ENCODE results near the gene PHF24. TPM values are rescaled to one million over a fixed set of nuclear protein-coding genes. Genes with fewer than 3 reads are reported as not detected.
"Not testable (repeated sequence)": the region's sequence is repeated elsewhere in the genome, so short reads cannot be mapped to it uniquely, and the experiment has no call there.

PHF24 gene
- total RNA-seq, 1 experiment from 2014 or later = not detected

DNA sequence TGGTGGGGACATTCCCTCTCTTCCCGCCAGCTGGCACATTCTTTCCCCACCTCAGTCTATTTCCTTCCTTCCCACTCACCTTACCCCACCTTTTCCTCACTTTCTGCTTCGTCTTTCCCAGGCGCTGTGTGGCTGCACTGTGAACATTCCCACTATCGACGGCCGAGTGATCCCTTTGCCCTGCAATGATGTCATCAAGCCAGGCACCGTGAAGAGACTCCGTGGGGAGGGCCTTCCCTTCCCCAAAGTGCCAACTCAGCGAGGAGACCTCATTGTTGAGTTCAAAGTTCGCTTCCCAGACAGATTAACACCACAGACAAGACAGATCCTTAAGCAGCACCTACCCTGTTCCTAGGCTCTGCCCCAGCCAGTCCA, 38.8 kb downstream of the PHF24 start:
- DNase-seq (ENCODE audit: low spot score) = no peak

DNA sequence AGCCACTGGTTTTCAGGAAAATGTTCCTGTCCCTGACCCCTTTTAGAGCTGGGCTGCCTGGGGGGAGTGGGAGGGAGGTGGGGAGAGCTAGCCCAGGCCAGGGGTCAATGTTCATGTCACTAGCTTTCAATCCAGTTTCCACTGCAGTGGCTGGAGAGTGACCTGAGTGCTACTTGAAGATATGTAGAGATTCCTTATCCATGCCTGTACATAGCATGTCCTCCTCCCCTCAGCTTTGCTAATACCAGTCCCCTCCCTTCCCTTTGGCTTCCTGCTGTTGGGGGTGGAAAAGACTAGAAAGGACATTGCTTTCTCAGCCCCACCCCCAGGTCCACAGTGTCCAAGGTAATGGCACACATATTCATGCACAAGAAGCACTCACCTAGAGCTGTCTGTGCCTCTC, 39.3 kb downstream of the PHF24 start:
- DNase-seq (ENCODE audit: low spot score) = no peak

DNA sequence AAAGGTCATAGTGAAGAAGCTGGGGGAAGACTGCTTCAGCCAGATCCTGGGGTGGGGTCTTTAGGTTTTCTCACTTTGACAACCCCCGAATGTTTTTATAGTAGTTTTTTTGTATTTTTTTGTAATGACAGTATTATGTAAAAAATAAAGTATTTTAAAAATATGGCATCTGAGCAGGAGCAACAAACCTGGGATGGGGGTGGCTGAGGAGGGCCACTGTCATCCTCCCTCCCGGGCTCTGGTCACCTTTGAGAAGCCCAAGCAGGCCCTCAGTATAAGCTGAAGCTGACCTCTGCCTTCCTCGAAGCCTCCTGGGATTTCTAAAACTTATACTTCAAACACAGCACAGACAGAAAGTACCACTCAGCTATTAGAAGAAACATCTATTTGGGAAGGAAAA, 40.2 kb downstream of the PHF24 start:
- DNase-seq (ENCODE audit: low spot score) = no peak

DNA sequence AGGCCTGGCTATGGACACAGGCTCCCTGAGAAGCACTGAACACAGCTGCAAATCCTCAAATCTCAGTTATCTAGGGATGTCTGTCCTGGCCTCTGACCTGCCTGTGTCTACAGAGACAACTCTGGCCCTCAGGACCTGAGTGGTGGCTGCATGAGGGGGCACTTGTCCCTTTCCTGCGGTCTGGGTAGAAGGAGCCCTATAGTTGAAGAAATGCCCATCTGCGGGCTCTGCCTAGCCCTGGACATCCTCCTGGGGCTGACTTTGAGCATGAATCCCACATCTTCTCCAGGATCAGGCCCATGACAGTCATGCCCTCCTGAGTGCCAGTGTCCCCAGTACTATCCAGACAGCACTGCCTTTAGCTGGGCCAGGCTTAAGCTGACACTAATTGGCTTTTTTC, 41.5 kb downstream of the PHF24 start:
- DNase-seq (ENCODE audit: low spot score) = no peak

DNA sequence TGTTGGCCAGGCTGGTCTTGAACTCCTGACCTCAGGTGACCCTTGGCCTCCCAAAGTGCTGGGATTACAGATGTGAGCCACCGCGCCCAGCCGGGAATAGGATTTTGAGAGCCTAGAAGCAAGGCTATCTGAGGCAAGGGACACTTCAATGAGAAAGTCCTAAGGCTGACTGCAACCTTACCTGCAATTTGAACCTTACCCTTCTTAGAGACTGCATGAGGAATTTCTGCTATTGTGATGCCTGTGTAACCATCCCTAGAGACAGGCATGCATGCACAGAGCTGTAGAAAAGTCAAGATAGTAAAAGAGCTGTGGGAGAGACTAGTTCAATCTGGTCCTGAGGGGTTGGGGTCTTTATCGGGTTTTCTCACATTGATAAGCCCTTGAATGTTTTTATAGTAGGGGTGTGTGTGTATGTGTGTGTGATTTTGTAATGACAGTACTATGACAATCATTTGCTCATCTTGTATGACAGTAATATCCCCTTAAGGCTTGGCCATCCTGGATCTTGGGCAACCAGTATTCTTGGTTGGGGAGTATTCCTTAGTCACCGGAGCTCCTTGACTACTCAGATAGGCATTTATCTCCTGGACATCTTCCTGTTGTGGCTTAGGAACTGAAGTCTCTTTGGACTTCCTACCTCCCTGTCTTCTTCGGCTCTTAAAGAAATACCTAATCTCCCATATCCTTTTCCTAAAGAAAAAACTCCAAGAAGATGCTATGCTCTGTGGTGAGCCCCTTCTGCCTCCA, 42.6 kb downstream of the PHF24 start:
- DNase-seq (ENCODE audit: low spot score) = no peak

DNA sequence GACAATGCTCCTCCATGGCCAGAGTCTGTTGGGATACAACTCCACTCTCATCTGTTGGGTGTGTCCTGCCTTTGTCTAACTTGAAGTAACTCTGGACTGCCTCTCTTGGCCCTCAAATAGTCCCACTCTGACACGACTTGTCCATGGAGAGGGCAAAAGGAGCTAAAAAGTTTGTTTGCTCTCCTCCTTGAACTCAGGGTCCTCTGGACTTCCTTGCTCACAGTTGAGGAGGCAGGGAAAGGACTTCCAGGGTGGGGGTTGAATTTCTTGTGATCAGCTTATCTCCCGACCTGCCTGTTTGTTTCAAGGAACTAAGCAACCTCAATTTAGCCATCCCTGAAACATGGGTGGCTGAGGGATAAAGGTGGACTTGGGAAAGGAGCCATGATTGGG, 43.2 kb downstream of the PHF24 start:
- DNase-seq (ENCODE audit: low spot score) = no peak

DNA sequence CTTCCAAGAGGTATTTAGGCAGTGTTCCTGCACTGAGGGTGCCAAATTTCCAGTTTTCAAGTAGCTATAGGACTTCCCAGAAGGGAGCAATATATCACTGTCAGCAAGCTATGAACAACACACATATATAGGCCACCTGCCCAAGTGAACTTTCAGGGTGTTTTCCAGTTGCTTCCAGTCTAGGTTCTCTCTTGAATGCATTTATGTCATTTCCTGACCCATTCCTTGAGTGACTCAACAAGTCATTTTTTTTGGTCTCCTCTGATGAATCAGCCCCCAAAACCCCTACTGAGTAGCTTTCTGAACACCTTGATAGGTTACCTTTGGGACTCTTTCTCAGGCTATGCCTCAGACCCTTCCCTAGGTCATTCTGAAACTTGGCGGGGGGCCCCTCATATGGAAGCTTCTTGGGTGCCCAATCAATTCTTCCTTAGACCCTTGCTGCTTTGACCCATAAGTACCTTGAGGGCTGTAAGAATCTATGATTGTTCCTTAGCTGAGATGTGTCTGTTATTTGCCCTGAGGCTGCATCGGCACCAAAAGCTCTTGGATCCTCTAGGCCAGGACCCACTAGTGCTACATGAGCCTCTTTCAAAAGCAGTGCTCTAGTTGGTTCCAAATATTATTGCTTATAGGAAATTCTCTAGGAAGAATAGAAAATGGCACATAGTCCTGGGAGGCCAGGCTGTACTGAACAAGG, 43.9 kb downstream of the PHF24 start:
- DNase-seq (ENCODE audit: low spot score) = no peak

DNA sequence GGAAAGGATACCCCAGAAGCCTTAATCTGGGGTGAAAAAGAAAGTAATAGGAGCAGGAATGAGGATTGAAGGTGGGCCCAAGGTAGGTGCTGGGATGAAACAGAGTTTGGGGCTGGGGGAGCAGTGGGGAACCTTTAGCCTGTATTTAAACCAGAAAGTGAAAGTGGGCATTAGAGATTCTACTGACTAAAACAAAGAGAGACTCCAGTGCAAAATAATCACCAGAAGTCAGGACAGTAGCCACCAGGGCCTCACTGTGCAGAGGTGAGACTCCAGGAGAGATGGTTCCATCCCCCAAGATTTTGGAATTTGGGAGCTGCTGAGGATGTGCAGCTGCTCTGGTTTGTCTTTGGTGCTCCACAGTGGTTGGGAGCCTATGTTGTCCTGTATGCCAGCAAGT, 44.5 kb downstream of the PHF24 start:
- DNase-seq (ENCODE audit: low spot score) = no peak

DNA sequence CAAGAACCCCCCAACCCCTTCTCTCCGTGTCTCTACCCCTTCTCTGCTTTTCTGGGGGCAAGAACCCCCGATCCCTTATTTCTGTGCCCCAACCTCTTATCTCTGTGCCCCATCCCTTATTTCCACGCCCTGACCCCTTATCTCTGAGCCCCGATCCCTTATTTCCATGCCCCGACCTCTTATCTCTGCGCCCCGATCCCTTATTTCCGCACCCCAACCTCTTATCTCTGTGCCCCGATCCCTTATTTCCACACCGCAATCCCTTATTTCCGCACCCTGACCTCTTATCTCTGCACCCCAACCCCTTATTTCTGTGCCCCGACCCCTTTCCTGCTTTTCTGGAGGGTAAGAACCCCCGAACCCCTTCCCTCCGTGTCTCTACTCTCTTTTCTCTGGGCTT, 46.2 kb downstream of the PHF24 start:
- not testable (repeated sequence) for DNase-seq (ENCODE audit: low spot score)

DNA sequence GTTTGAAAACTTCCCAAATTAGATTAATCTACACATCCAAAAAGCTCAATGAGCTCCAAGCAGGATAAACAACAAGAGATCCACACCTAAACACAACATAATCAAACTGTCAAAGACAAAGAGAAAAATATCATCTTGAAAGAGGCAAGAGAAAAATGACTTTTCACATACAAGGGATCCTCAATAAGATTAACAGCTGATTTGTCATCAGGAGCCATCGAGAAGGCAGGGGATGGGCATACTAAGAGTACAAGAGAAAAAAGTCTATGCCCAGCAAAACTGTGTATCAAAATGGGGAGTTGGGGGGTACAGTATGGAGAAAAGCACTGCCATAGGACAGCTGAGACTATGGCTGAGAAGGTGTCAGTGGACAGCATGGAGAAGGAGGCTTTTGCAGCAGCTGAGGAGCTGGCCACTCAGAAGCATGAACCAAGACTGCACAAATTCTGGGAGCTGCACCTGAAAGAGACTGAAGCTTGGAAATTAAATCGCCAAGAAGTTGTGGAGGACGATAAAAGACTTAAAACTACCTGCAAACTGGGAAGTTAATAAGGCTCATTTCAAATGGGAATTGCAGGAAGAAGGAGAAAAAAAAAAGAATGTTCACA, 52.4 kb downstream of the PHF24 start:
- DNase-seq (ENCODE audit: low spot score) = no peak

DNA sequence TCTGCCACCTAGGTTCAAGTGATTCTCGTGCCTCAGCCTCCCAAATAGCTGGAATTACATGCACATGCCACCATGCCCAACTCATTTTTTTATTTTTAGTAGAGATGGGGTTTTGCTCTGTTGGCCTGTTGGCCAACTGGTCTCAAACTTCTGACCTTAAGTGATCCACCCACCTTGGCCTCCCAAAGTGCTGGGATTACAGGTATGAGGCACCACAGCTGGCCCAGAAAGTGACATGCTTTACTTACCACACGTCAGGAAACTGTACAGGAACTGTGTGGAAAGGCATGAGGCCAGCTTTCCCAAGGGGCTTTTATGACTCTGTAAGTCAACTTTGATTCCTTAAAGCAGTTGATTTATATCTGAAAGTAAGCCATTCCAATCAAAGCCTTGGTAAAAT, 56.4 kb downstream of the PHF24 start:
- DNase-seq (ENCODE audit: low spot score) = no peak

DNA sequence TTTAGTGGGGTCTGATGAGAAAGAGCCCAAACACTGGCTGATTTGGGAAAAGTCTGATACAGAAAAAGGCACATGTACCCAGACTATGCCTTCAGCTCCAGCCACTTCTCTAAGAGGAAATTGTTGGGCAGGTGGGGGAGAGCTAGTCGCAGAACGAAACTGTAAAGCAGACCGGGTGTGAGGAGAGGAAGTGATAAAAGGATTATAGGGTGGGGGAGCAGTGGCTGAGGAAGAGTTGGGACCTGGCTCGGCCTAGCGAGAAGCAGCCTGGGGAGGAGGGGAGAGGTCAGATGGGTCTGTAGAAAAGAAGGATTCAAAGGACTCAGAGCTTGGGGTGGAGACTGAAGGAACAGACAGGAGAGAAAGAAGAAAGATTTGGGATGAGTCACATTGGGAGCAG, 65.4 kb downstream of the PHF24 start:
- not testable (repeated sequence) for DNase-seq (ENCODE audit: low spot score)

DNA sequence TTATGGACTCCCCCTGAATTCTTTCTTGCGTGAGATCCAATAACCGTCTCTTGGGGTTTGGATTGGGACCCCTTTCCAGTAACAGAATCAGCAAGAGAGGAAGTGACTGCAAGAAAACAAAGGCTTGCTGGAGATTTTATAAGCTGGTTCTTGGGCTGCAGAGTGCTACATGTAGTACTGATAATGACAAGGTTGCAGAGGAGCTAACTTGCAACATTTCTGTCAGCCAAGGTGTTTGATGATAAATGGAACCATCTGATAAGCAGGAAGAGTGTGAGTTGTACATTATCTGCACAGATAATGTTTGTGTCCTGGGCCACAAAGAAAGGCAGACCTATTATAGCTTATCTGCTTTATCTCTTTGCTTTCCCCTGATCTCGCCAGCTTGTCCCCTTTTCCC, 68.6 kb downstream of the PHF24 start:
- DNase-seq (ENCODE audit: low spot score) = no peak

DNA sequence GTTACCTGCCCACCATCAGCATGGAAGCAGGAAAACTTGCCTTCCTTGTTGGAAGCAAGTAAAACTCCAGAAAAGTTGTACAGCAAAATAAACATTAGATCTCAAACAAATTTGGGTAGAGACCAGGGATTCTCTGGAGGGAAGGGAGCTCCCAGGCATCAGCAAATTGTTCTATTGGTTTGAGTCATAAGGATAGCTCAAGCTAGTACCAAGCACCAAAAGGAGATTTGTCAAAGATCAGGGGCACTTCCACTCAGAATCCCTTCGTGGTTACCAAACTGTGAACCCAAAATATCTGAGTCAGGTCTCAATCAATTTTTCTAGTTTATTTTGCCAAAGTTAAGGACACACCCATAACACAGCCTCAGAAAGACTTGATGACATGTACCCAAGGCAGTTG, 69.3 kb downstream of the PHF24 start:
- no peak for DNase-seq (ENCODE audit: low spot score)

DNA sequence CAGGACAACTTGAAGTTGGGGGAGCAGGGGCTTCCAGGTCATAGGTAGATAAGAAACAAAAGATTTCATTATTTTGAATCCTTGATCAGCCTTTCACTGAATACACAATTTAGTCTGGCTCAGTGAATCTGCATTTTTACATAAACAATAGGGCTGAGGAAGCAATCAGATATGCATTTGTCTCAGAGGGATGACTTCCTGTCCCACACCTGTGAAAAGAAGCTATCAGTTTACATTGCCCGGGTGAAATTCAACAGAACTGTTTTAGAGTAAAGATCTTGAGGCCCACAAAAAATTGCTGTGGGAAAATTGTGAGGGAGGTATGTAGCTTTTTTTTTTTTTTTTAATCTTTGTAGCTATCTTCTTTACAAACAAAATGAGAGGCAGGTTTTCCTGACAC, 69.8 kb downstream of the PHF24 start:
- no peak for DNase-seq (ENCODE audit: low spot score)

DNA sequence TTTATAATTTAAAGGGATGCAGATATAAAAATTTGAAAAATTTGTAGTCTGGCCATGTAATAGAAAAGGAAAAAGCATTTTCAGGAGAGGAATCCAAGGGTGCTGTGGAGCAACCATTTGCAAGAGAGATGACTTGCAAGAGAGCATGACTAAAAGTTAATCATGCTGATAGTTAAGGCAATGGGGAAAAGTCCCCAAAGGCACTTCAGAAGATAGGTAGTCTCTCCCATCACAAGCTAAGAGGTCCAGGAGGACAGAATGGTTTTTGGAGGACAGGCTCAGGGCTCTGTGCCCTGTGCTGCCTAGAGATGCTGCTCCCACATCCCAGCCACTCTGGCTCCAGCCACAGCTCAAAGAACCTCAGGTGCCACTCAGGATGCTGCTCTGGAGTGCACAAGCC, 70.3 kb downstream of the PHF24 start:
- DNase-seq (ENCODE audit: low spot score) = no peak

DNA sequence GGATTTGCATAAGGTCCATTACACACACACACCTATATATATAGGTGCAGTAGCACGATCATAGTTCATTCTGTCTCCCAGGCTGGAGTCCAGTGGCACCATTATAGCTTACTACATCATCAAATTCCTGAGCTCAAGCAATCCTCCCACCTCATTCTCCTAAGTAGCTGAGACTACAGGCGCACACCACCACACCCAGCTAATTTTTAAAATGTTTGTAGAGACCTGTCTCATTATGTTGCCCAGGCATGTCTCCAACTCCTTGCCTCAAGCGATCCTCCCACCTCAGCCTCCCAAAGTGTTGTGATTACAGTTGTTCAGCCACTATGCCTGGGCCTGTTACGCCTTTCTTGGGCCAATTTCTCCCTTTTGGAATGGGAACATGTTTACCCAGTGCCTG, 71.2 kb downstream of the PHF24 start:
- no peak for DNase-seq (ENCODE audit: low spot score)

DNA sequence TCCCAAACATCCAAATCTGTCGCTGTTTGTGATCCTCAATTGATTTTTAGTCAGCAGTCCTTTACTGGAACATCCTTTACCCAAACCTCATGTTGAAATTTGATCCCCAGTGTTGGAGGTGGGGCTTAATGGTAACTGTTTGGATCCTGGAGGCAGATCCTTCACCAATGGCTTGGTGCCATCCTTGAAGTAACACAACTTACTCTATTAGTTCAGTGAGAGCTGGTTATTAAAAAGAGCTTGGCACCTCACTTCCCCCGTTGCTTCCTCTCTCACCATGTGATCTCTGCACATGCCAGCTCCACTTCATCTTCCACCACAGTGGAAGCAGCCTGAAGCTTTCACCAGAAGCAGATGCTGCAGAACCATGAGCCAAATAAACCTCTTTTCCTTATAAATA, 71.8 kb downstream of the PHF24 start:
- no peak for DNase-seq (ENCODE audit: low spot score)

Other genes starting within 250 kb of the PHF24 start
- not detected in 2 replicates for gene CCL21, start 248.1 kb upstream of the PHF24 start, total RNA-seq (2014; rRNA removed; shearing (Covaris generic))
- 7.2 and 9.2 TPM in 2 replicates for gene DNAJB5, start 31.5 kb downstream of the PHF24 start, total RNA-seq (2014; rRNA removed; shearing (Covaris generic))
- gene VCP, start 114.3 kb downstream of the PHF24 start, total RNA-seq (2014; rRNA removed; shearing (Covaris generic)) = 380 and 386 TPM in 2 replicates
- 67.6 and 84.0 TPM in 2 replicates for gene FANCG, start 121.7 kb downstream of the PHF24 start, total RNA-seq (2014; rRNA removed; shearing (Covaris generic))
- gene PIGO, start 138.3 kb downstream of the PHF24 start, total RNA-seq (2014; rRNA removed; shearing (Covaris generic)) = 23.4 and 32.1 TPM in 2 replicates
- gene STOML2, start 144.8 kb downstream of the PHF24 start, total RNA-seq (2014; rRNA removed; shearing (Covaris generic)) = 131 and 198 TPM in 2 replicates
- gene ATOSB, start 157.6 kb downstream of the PHF24 start, total RNA-seq (2014; rRNA removed; shearing (Covaris generic)) = 7.5 and 9.7 TPM in 2 replicates
- 7.4 and 7.8 TPM in 2 replicates for gene UNC13B, start 203.7 kb downstream of the PHF24 start, total RNA-seq (2014; rRNA removed; shearing (Covaris generic))

All from H4 (cell line).